Thymus (tissue), 11 donors: Measurements from ENCODE around the gene OTOG. TPM values are rescaled to one million over a fixed set of nuclear protein-coding genes. Genes with fewer than 3 reads are reported as not detected.

Source experiments
- DNase-seq, 9 donors: peaks; one replicate each; pipeline ENCODE4 v3.0.0-alpha.2; 2013; ENCODE audit warnings: low spot score in 9 of 9, low read depth in 6 of 9, missing footprints in 1 of 9
- H3K27ac ChIP-seq, 2 donors: one replicate each; pipeline ENCODE4 v1.5.1; 2013; ENCODE audit warnings: control low read depth in 1 of 2, low read depth in 1 of 2, low read length in 1 of 2, mild to moderate bottlenecking in 1 of 2, moderate library complexity in 1 of 2
- H3K27me3 ChIP-seq, 2 donors: one replicate each; pipeline ENCODE4 v1.5.1; 2013; ENCODE audit warnings: low read length in 1 of 2; ENCODE audit not compliant: control insufficient read depth in 2 of 2, insufficient read depth in 1 of 2
- H3K36me3 ChIP-seq, 2 donors: one replicate each; pipeline ENCODE4 v1.5.1; 2013; ENCODE audit warnings: low read length in 1 of 2, mild to moderate bottlenecking in 1 of 2, moderate library complexity in 1 of 2; ENCODE audit not compliant: control insufficient read depth in 2 of 2, insufficient read depth in 2 of 2
- H3K4me1 ChIP-seq, 2 donors: one replicate each; pipeline ENCODE4 v1.5.1; 2013; ENCODE audit warnings: low read length in 2 of 2; ENCODE audit not compliant: control insufficient read depth in 2 of 2, insufficient read depth in 2 of 2
- H3K4me3 ChIP-seq, 2 donors: one replicate each; pipeline ENCODE4 v1.5.1; 2013; ENCODE audit warnings: low read length in 2 of 2, control low read depth in 1 of 2, mild to moderate bottlenecking in 1 of 2
- H3K9me3 ChIP-seq, 2 donors: one replicate each; pipeline ENCODE4 v1.5.1; 2013; ENCODE audit warnings: low read length in 1 of 2, mild to moderate bottlenecking in 1 of 2; ENCODE audit not compliant: control insufficient read depth in 2 of 2, insufficient read depth in 1 of 2
- WGBS: extraction: QIAGEN DNeasy Blood & Tissue Kit; methylation state at CpG from one replicate; pipeline ENCODE4 v1.1.7; 2013; 5-methylcytosine and 5-hydroxymethylcytosine counted together
- polyA plus RNA-seq: library from polyadenylated mRNA; stranded (reverse); fragments of 200-250 nt; gene quantifications from one replicate; pipeline ENCODE4 v1.2.3, GENCODE V29; 2013
- total RNA-seq: library from RNA; stranded (reverse); fragments of 120-200 nt; gene quantifications from one replicate; pipeline ENCODE4 v1.2.4, GENCODE V29; 2013
- donor health status: healthy.

OTOG gene
- total and polyA plus RNA-seq, 2 donors, result 0.05 to 0.09 TPM

- no peaks in the 10 kb centered on the region for H3K9me3 ChIP-seq
- H3K27ac ChIP-seq, result no peak overlapping the region
- H3K36me3 ChIP-seq, result no peaks in the 10 kb centered on the region
- peaks cover 0 to 29% of the 10 kb centered on the region in 2 donors for H3K27me3 ChIP-seq
- WGBS, result 27% methylated on average over 12 of the region's 12 CpGs
- no peaks in the 10 kb centered on the region for H3K4me1 ChIP-seq
- H3K4me3 ChIP-seq, result no peak overlapping the region
- DNase-seq, result no peak
These were observed 103.3 kb downstream of the OTOG start for GRCh38 chr11:17650127-17650911.

GRCh38 chr11:17651061-17651460 lies 104.0 kb downstream of the OTOG start:
- 83% methylated on average over 6 of the region's 6 CpGs for WGBS
- H3K4me3 ChIP-seq, result no peak overlapping the region

GRCh38 chr11:17651681-17652080 lies 104.6 kb downstream of the OTOG start:
- no peaks in the 10 kb centered on the region for H3K4me1 ChIP-seq

More at GRCh38 chr11:17651061-17651460, 104.0 kb downstream of the OTOG start:
- Histone ChIP-seq H3K27ac (no peak overlapping the region), H3K27me3 (peaks cover 0 to 29% of the 10 kb centered on the region in 2 donors), H3K9me3 (no peaks in the 10 kb centered on the region), H3K4me1 (no peaks in the 10 kb centered on the region), H3K36me3 (no peaks in the 10 kb centered on the region)
- no peak for DNase-seq

GRCh38 chr11:17652556-17652955 lies 105.5 kb downstream of the OTOG start:
- Histone ChIP-seq H3K36me3 (no peaks in the 10 kb centered on the region), H3K4me3 (no peak overlapping the region), H3K27ac (no peak overlapping the region), H3K9me3 (no peaks in the 10 kb centered on the region), H3K4me1 (no peaks in the 10 kb centered on the region), H3K27me3 (peaks cover 0 to 29% of the 10 kb centered on the region in 2 donors)
- no peak for DNase-seq
- WGBS, result 94% methylated on average over 2 of the region's 2 CpGs

More at GRCh38 chr11:17651681-17652080, 104.6 kb downstream of the OTOG start:
- Histone ChIP-seq H3K9me3 (no peaks in the 10 kb centered on the region), H3K27ac (no peak overlapping the region), H3K36me3 (no peaks in the 10 kb centered on the region), H3K4me3 (no peak overlapping the region), H3K27me3 (peaks cover 0 to 29% of the 10 kb centered on the region in 2 donors)
- WGBS, result 43% methylated on average over 5 of the region's 5 CpGs
- DNase-seq, result no peak

- Histone ChIP-seq H3K9me3 (no peaks in the 10 kb centered on the region), H3K4me3 (no peak overlapping the region), H3K27me3 (peaks cover 0 to 26% of the 10 kb centered on the region in 2 donors), H3K27ac (no peak overlapping the region), H3K36me3 (no peaks in the 10 kb centered on the region), H3K4me1 (no peaks in the 10 kb centered on the region)
- no peak for DNase-seq
- 84% methylated on average over 10 of the region's 10 CpGs for WGBS
These were observed 106.6 kb downstream of the OTOG start for GRCh38 chr11:17653611-17654010.

GRCh38 chr11:17655682-17656081 lies 108.6 kb downstream of the OTOG start:
- Histone ChIP-seq H3K36me3 (no peaks in the 10 kb centered on the region), H3K9me3 (no peaks in the 10 kb centered on the region), H3K27me3 (peaks cover 0 to 14% of the 10 kb centered on the region in 2 donors), H3K27ac (no peak overlapping the region), H3K4me3 (no peak overlapping the region), H3K4me1 (no peaks in the 10 kb centered on the region)
- no peak for DNase-seq
- WGBS, result 83% methylated on average over 2 of the region's 2 CpGs

GRCh38 chr11:17658211-17658610 lies 111.2 kb downstream of the OTOG start:
- Histone ChIP-seq H3K4me1 (no peaks in the 10 kb centered on the region), H3K4me3 (no peak overlapping the region), H3K9me3 (no peaks in the 10 kb centered on the region), H3K27ac (no peak overlapping the region), H3K36me3 (no peaks in the 10 kb centered on the region), H3K27me3 (peaks cover 0 to 2% of the 10 kb centered on the region in 2 donors)
- DNase-seq, result no peak

GRCh38 chr11:17668166-17668565 lies 121.1 kb downstream of the OTOG start:
- DNase-seq, result no peak
- H3K27me3 ChIP-seq, result no peaks in the 10 kb centered on the region
- H3K4me3 ChIP-seq, result no peak overlapping the region
- H3K36me3 ChIP-seq, result no peaks in the 10 kb centered on the region
- no peak overlapping the region for H3K27ac ChIP-seq
- H3K9me3 ChIP-seq, result no peaks in the 10 kb centered on the region
- H3K4me1 ChIP-seq, result no peaks in the 10 kb centered on the region

- H3K9me3 ChIP-seq, result no peaks in the 10 kb centered on the region
- DNase-seq, result no peak
- H3K27ac ChIP-seq, result no peak overlapping the region
- no peaks in the 10 kb centered on the region for H3K27me3 ChIP-seq
- WGBS, result 95% methylated on average over 7 of the region's 7 CpGs
- H3K36me3 ChIP-seq, result no peaks in the 10 kb centered on the region
- no peak overlapping the region for H3K4me3 ChIP-seq
- no peaks in the 10 kb centered on the region for H3K4me1 ChIP-seq
These were observed 125.4 kb downstream of the OTOG start for GRCh38 chr11:17672469-17672868.
